CD4-positive, alpha-beta T cell (primary cell): Measurements from ENCODE around the gene LSAMP. TPM values are rescaled to one million over a fixed set of nuclear protein-coding genes. Genes with fewer than 3 reads are reported as not detected.

ENCODE experiments used
- ATAC-seq: fragments of 200-7000 bp; cut with Tn5 transposase; one replicate; pipeline ENCODE4 v1.10.0; 2022; ENCODE audit warnings: mild to moderate bottlenecking; ENCODE audit not compliant: poor library complexity
- CTCF ChIA-PET: fragments of 350-600 bp; sonication (Branson Sonifier 250); formaldehyde crosslinking; loops from one replicate; lab custom pipeline; 2021; ENCODE audit warnings: antibody characterized with exemption, inconsistent platforms; lab: Charles Lee
- POLR2A ChIA-PET: fragments of 350-600 bp; sonication (Branson Sonifier 250); formaldehyde crosslinking; loops from one replicate; lab custom pipeline; 2021; ENCODE audit warnings: antibody characterized with exemption, inconsistent platforms; lab: Charles Lee
- DNase-seq, 14 experiments: peaks; one replicate each; pipeline ENCODE4 v3.0.0-alpha.2; 2013 to 2020; ENCODE audit warnings: mixed read lengths in 2 of 14
- H3K27ac ChIP-seq, 2 donors: one replicate each; pipeline versions ENCODE4 v1.5.1 to v1.7.0; 2013; ENCODE audit warnings: low read length in 2 of 2, low read depth in 1 of 2, mild to moderate bottlenecking in 1 of 2
- H3K27me3 ChIP-seq, 2 experiments: 1 replicate in 1 of 2; 2 replicates in 1 of 2; pipeline versions ENCODE4 v1.6.1 to v1.7.0; 2013; ENCODE audit warnings: low read length in 2 of 2, control low read depth in 1 of 2, mild to moderate bottlenecking in 1 of 2, moderate library complexity in 1 of 2; ENCODE audit not compliant: insufficient read depth in 2 of 2, control insufficient read depth in 1 of 2
- H3K36me3 ChIP-seq: one replicate; pipeline ENCODE4 v1.6.1; 2013; ENCODE audit warnings: low read length, control low read depth; ENCODE audit not compliant: insufficient read depth
- H3K4me1 ChIP-seq: one replicate; pipeline ENCODE4 v1.6.1; 2013; ENCODE audit warnings: low read length, control low read depth; ENCODE audit not compliant: insufficient read depth
- H3K4me3 ChIP-seq: one replicate; pipeline ENCODE4 v1.5.1; 2013; ENCODE audit warnings: mild to moderate bottlenecking, low read length, moderate library complexity
- H3K9me3 ChIP-seq, 2 experiments: 1 replicate in 1 of 2; 2 replicates in 1 of 2; pipeline versions ENCODE4 v1.6.1 to v1.7.0; 2013; ENCODE audit warnings: low read length in 2 of 2, mild to moderate bottlenecking in 2 of 2, control low read depth in 1 of 2, moderate library complexity in 1 of 2; ENCODE audit not compliant: control insufficient read depth in 1 of 2, insufficient read depth in 1 of 2
- H3K27ac Mint-ChIP-seq: one replicate; pipeline ENCODE4 v1.8.0; 2020; ENCODE audit warnings: mixed read lengths
- H3K27me3 Mint-ChIP-seq: one replicate; pipeline ENCODE4 v1.8.0; 2021; ENCODE audit warnings: mixed read lengths
- H3K36me3 Mint-ChIP-seq: one replicate; pipeline ENCODE4 v1.8.0; 2021; ENCODE audit warnings: low read depth, mixed read lengths
- H3K4me1 Mint-ChIP-seq: one replicate; pipeline ENCODE4 v1.8.0; 2021; ENCODE audit warnings: low read depth, mixed read lengths
- H3K4me3 Mint-ChIP-seq: one replicate; pipeline ENCODE4 v1.8.0; 2020; ENCODE audit warnings: mild to moderate bottlenecking, mixed read lengths
- H3K9me3 Mint-ChIP-seq: one replicate; pipeline ENCODE4 v1.8.0; 2020; ENCODE audit warnings: mixed read lengths
- intact Hi-C, 2 experiments: fragments of 100-400 bp; cut with DNase I in 1 of 2; cut with micrococcal nuclease in 1 of 2; formaldehyde crosslinking; loops; one replicate each; pipeline versions ENCODE4 v1.15.1 to v1.9.0; 2023 to 2025; cut with DNase I, micrococcal nuclease
- total RNA-seq, 174 experiments: library from RNA in 2 of 174; stranded (reverse) in 2 of 174; gene quantifications; one replicate each; pipeline ENCODE4 v1.2.3 and lab custom pipeline; 2021 to 2026
- TF ChIP-seq, protein P1 (sequence below): fragments of 200-600 bp; IDR thresholded peaks from one replicate; pipeline ENCODE4 v1.8.0; 2022; ENCODE audit warnings: antibody characterized with exemption, mild to moderate bottlenecking

The LSAMP gene
- total RNA-seq, 2 experiments from 2014 or later: not detected

DNA sequence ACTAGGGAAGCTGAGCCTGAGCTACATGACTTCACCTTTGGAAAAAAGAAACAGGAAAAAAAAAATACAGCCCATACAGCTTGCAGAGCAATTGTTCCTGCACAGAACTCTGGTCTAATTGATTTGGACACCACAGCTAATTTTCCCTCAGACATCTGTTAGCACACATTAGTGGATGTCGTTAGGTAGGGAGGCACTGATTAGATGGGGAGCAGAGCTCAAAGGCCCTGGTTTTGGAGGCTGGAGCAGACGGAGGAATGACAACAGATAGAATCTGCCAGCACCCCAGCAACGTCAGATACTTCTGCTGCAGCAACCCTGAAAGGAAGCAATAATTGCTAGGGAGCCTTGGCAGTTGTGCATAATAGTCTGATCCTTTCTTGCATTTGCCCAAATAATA lies 398.9 kb downstream of the LSAMP start:
- Histone ChIP-seq H3K36me3 (no peaks in the 10 kb centered on the region), H3K27ac (no peak overlapping the region), H3K9me3 (no peaks in the 10 kb centered on the region), H3K4me3 (no peak overlapping the region), H3K27me3 (no peaks in the 10 kb centered on the region), H3K4me1 (no peaks in the 10 kb centered on the region)
- no peaks in the 10 kb centered on the region for H3K36me3 Mint-ChIP-seq
- intact Hi-C loops: no loop called here
- no peaks in the 10 kb centered on the region for H3K4me1 Mint-ChIP-seq
- H3K4me3 Mint-ChIP-seq: no peak overlapping the region
- POLR2A ChIA-PET: no interaction called here
- H3K27me3 Mint-ChIP-seq: no peaks in the 10 kb centered on the region
- H3K9me3 Mint-ChIP-seq: no peaks in the 10 kb centered on the region
- CTCF ChIA-PET: no interaction called here
- no peak for ATAC-seq
- H3K27ac Mint-ChIP-seq: no peak overlapping the region
- DNase-seq: no peak
- TF ChIP-seq, protein P1, sequence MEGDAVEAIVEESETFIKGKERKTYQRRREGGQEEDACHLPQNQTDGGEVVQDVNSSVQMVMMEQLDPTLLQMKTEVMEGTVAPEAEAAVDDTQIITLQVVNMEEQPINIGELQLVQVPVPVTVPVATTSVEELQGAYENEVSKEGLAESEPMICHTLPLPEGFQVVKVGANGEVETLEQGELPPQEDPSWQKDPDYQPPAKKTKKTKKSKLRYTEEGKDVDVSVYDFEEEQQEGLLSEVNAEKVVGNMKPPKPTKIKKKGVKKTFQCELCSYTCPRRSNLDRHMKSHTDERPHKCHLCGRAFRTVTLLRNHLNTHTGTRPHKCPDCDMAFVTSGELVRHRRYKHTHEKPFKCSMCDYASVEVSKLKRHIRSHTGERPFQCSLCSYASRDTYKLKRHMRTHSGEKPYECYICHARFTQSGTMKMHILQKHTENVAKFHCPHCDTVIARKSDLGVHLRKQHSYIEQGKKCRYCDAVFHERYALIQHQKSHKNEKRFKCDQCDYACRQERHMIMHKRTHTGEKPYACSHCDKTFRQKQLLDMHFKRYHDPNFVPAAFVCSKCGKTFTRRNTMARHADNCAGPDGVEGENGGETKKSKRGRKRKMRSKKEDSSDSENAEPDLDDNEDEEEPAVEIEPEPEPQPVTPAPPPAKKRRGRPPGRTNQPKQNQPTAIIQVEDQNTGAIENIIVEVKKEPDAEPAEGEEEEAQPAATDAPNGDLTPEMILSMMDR: no peak

DNA sequence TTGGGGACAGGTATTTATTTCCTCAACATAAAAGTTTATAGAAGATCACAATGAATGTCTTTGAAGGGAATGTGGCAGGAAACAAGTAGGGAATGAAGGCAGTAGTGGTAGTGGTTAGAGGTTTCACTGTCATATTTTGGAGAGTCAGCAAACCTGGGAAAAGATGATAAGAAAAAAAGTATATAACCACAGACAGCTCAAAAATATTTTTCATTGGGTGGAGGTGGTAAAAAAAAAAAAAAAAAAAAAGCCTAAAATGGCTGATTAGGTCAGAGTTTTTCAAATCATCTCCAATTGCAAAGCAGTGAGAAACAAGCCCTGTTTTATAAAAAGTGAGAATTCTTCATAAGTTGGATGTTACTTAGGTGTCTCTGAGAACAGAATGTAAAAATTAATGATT lies 400.0 kb downstream of the LSAMP start:
- H3K27me3 Mint-ChIP-seq: no peaks in the 10 kb centered on the region
- H3K27ac ChIP-seq: no peak overlapping the region
- POLR2A ChIA-PET: no interaction called here
- no peaks in the 10 kb centered on the region for H3K36me3 Mint-ChIP-seq
- no peak overlapping the region for H3K4me3 ChIP-seq
- no peaks in the 10 kb centered on the region for H3K36me3 ChIP-seq
- H3K27me3 ChIP-seq: no peaks in the 10 kb centered on the region
- H3K9me3 ChIP-seq: no peaks in the 10 kb centered on the region
- CTCF ChIA-PET: interaction anchor here (0.6 to 0.7 kb wide), 2 partner anchors 546 to 1162 kb away, joined by 3 to 5 read pairs; no protein-coding TSS in a partner anchor
- H3K27ac Mint-ChIP-seq: no peak overlapping the region
- no peak for DNase-seq
- H3K4me3 Mint-ChIP-seq: no peak overlapping the region
- TF ChIP-seq, protein P1: no peak
- ATAC-seq: no peak
- intact Hi-C loops: no loop called here
- no peaks in the 10 kb centered on the region for H3K9me3 Mint-ChIP-seq
- no peaks in the 10 kb centered on the region for H3K4me1 ChIP-seq
- H3K4me1 Mint-ChIP-seq: no peaks in the 10 kb centered on the region

DNA sequence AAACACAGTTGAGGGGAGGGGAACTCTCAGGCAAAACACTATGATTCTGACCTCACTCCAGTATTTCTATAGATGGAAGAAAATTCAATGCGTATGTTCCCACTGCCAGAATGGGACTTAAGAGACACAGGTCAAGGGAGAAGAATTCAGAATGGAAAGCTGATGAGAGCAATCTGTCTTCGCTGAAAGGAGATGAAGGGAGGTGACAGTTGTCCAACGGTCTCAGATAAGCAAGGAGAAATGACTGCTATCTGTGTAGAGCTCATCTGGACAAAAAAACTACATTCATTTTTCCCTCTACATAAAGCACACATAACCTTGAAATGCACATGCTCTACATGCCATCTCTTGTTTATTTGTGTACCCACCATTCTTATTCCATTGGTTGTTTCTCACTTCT lies 405.1 kb downstream of the LSAMP start:
- TF ChIP-seq, protein P1: no peak
- Mint-ChIP-seq H3K36me3 (no peaks in the 10 kb centered on the region), H3K27ac (no peak overlapping the region), H3K9me3 (no peaks in the 10 kb centered on the region), H3K27me3 (no peaks in the 10 kb centered on the region), H3K4me3 (no peak overlapping the region), H3K4me1 (no peaks in the 10 kb centered on the region)
- H3K27me3 ChIP-seq: no peaks in the 10 kb centered on the region
- no peaks in the 10 kb centered on the region for H3K9me3 ChIP-seq
- intact Hi-C loops: no loop called here
- DNase-seq (no peak), ATAC-seq (no peak)
- H3K36me3 ChIP-seq: no peaks in the 10 kb centered on the region
- ChIA-PET POLR2A (no interaction called here), CTCF (no interaction called here)
- H3K27ac ChIP-seq: no peak overlapping the region
- H3K4me3 ChIP-seq: no peak overlapping the region
- no peaks in the 10 kb centered on the region for H3K4me1 ChIP-seq
